ENCODE data around the gene LRRC71.
"Not testable (repeated sequence)": the region's sequence is repeated elsewhere in the genome, so short reads cannot be mapped to it uniquely, and the experiment has no call there.

LRRC71 gene

GRCh38 chr1:156923670-156924477, 3.4 kb downstream of the LRRC71 start:
- TF ChIP-seq GATA1 (IDR thresholded peaks at IDR 0.05; ENCODE audit: low read depth, low read length) (no peak), POLR2A (IDR thresholded peaks at IDR 0.05; ENCODE audit: low read length) (no peak)
- DNase-seq = no peak

- DNase-seq = no peak
- TF ChIP-seq GATA1 (IDR thresholded peaks at IDR 0.05; ENCODE audit: low read depth, low read length) (no peak), POLR2A (IDR thresholded peaks at IDR 0.05; ENCODE audit: low read length) (no peak)
These were observed 4.2 kb downstream of the LRRC71 start for GRCh38 chr1:156924478-156925153.

- DNase-seq = no peak
- no peak for TF ChIP-seq POLR2A (IDR thresholded peaks at IDR 0.05; ENCODE audit: low read length)
- no peak for TF ChIP-seq GATA1 (IDR thresholded peaks at IDR 0.05; ENCODE audit: low read depth, low read length)
These were observed 5.0 kb downstream of the LRRC71 start for GRCh38 chr1:156925154-156926010.

DNA sequence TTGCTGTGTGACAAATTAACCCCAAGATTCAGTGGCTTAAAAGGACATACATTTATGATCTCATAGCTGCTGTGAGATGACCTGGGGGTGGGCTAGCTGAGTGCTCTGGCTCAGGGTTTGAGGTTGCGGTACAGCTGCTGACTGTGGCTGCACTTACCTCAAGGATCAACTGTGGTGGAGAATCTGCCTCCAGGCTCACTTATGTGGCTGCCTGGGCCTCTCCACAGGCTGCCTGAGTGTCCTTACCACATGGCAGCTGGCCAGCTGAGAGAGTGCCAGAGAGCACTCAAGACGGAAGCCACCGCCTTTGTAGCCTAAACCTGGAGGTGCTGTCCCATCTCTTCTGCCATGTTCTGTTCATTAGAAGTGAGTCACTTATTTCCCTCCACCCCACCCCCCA, 5.7 kb downstream of the LRRC71 start:
- TF ChIP-seq GATA1 (IDR thresholded peaks at IDR 0.05; ENCODE audit: low read depth, low read length) = no peak
- TF ChIP-seq POLR2A (IDR thresholded peaks at IDR 0.05; ENCODE audit: low read length) = no peak
- DNase-seq = peak; percentile 57 to 61

- not testable (repeated sequence) for DNase-seq
These were observed 6.3 kb downstream of the LRRC71 start for GRCh38 chr1:156926695-156927094.

DNA sequence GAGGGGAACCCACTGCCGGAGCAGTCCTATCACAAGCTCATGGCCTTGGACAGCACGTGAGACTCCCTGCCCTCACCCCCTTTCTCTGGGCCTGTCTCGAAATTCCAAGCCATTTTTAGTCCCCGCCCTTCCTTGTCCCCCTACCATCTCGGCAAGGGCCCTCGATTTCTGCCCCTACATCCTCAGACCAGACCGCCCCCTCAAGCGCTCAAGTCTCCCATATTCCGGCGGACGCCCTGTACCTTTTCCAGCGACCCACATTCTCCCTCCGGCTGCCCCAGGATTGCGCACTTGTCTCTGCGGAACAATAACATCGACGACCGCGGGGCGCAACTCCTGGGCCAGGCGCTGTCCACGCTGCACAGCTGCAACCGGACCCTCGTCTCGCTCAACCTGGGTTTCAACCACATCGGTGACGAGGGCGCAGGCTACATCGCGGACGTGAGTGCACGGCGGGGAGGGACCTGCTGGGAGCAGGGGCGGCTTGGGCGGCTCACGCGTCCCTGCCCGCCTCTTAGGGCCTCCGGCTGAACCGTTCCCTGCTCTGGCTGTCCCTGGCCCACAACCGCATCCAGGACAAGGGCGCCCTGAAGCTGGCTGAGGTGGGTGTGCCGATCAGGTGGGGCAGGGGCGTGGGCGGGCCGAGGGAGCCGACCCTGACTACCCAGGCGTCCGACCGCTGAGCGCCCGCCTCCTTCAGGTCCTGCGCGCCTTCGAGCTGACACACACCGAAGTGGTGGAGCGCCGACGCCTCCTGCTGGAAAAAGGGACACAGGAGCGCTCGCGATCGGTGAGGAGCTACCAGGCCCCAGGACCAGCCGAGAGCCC, 7.0 kb downstream of the LRRC71 start:
- TF ChIP-seq GATA1 (IDR thresholded peaks at IDR 0.05; ENCODE audit: low read depth, low read length) = no peak
- no peak for TF ChIP-seq POLR2A (IDR thresholded peaks at IDR 0.05; ENCODE audit: low read length)
- DNase-seq = peak; percentile 63 to 76

DNA sequence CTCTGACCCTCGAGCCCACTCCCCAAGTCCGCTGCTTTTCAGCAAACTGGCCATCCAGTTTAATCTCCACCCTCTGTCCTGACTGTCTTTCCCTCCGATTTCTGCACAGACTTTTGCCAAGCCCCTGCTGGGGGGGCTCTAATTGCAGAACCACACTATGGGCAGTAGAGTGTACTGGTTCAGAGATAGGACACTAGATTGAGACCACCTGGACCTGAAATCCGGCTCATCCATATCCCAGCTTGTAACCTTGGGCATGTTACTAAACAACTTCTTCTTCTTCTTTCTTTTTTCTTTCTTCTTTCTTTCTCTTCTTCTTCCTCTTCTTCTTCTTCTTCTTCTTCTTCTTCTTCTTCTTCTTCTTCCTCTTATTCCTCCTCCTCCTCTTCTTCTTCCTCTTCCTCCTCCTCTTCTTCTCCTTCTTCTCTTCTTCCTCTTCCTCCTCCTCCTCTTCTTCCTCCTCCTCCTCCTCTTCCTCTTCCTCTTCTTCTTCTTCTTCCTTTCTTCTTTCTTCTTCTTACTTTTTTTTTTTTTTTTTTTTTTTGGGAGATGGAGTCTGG, 7.7 kb downstream of the LRRC71 start:
- DNase-seq = no peak
- TF ChIP-seq GATA1 (IDR thresholded peaks at IDR 0.05; ENCODE audit: low read depth, low read length) (no peak), POLR2A (IDR thresholded peaks at IDR 0.05; ENCODE audit: low read length) (no peak)

- no peak for TF ChIP-seq POLR2A (IDR thresholded peaks at IDR 0.05; ENCODE audit: low read length)
- TF ChIP-seq GATA1 (IDR thresholded peaks at IDR 0.05; ENCODE audit: low read depth, low read length) = no peak
- no peak for DNase-seq
These were observed 9.3 kb downstream of the LRRC71 start for GRCh38 chr1:156929596-156930238.

DNA sequence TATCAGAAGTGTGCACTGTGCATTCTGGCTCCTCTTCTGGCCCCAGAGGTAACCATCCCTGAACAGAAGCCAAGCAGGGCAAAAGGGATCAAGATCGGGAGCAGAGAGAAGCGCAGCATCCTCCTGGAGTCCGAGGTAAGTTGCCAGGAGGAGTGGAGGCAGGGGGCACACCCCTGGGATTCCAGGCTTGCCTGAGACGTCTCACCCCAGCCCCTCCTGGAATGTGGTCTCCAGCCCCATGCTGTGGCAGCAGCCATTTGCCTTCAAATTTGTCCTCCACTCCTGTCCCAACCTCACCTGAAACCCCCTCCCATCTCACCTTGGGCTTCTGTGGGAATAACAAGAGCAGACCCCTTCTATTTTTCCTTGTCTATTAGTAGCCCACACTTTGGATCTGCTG, 10.1 kb downstream of the LRRC71 start:
- DNase-seq = no peak
- no peak for TF ChIP-seq POLR2A (IDR thresholded peaks at IDR 0.05; ENCODE audit: low read length)
- TF ChIP-seq GATA1 (IDR thresholded peaks at IDR 0.05; ENCODE audit: low read depth, low read length) = no peak

DNA sequence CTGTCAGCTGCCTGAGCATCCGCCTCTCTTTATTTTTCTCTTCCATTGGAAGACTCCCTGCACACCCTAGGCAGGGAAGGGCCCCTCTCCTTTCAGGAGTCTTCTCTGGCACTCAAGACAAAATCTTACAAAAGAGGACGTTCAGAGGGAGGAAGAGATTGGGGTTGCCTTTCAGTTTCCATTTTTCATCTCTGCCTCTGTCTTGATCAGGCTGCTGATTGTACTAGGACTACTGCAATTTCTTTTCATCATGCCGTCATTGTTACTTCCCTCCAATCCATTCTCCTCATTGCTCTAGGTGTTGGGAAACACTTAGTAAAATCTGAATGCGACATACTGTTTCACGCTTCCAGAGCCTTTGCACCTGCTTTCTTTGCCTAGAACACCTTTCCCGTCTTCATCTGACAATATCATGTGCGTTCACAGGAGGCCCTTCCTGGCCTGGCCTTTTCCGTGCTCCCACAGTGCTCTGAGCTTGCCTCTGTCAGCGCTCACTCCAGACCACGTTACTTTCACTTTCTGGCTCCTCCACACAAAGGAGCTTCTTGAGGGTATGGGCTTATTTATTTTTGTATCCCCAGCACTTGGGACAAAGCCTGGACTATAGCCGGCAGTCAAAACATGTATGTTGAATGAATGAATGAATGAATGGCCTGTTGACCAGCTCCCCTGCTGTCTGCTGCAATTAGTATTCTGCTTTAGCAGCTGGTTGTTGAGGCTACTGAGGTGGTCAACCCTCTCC, 10.9 kb downstream of the LRRC71 start:
- no peak for DNase-seq
- TF ChIP-seq GATA1 (IDR thresholded peaks at IDR 0.05; ENCODE audit: low read depth, low read length) (no peak), POLR2A (IDR thresholded peaks at IDR 0.05; ENCODE audit: low read length) (no peak)

DNA sequence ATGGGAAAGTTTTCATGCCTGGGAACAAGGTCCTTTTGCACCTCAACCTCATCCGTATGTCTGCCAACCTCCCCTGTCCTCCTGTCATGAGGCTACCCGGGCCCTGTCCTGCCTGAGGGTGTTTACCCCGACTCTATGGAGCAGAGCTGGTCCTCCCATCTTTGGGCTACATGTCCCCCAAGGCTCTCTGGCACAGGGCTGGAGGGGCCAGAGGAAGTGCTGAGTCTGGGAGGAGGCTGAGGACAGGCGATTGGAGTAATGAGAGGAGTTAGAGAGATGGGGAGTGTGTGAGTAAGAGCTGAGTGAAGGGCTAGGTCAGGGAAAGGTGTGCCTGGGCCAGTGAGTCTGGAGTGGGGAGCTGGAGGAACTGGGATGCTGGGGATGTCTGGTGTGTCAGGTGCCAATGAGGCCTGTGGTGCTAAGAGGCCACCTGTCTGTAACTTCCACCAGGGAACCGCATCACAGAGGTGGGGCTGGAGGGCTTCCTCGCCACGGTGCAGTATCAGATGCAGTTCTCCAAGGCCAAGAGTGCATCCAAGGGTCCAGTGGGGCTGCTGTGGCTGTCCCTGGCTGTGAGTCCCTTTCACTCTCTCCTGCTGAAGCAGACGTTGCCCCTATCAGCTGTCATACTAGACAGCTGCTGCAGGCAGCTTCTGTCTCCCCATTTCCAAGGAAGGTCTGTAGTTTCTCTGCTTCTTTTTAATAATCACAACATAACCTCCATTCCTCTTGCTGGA, 11.7 kb downstream of the LRRC71 start:
- no peak for TF ChIP-seq POLR2A (IDR thresholded peaks at IDR 0.05; ENCODE audit: low read length)
- TF ChIP-seq GATA1 (IDR thresholded peaks at IDR 0.05; ENCODE audit: low read depth, low read length) = no peak
- DNase-seq = no peak

All from erythroblast (primary cell).